GM20431 (cell line): ENCODE results near the gene PPP4R4.
"Not testable (repeated sequence)": the region's sequence is repeated elsewhere in the genome, so short reads cannot be mapped to it uniquely, and the experiment has no call there.

ENCODE experiments used
- in situ Hi-C: fragments of 300-500 bp; cut with MseI, MboI; formaldehyde crosslinking; loops from one replicate; pipeline ENCODE4 v1.15.0; 2020; ENCODE audit warnings: low sequenced_read_pairs; ENCODE audit not compliant: unreplicated experiment

The PPP4R4 gene

GRCh38 chr14:94175011-94175745 is 1.1 kb downstream of the PPP4R4 start:
- in situ Hi-C loops: no loop called here

GRCh38 chr14:94175747-94176146 is 1.6 kb downstream of the PPP4R4 start:
- in situ Hi-C loops: no loop called here

- in situ Hi-C loops: no loop called here
Observed at GRCh38 chr14:94176808-94177207, 2.7 kb downstream of the PPP4R4 start.

GRCh38 chr14:94177806-94178205 is 3.7 kb downstream of the PPP4R4 start:
- in situ Hi-C loops: no loop called here

- in situ Hi-C loops: no loop called here
Observed at GRCh38 chr14:94179244-94179643, 5.1 kb downstream of the PPP4R4 start.

- in situ Hi-C loops: no loop called here
Observed at GRCh38 chr14:94180655-94181271, 6.6 kb downstream of the PPP4R4 start.

- in situ Hi-C loops: no loop called here
Observed at GRCh38 chr14:94181835-94182234, 7.7 kb downstream of the PPP4R4 start.

- in situ Hi-C loops: no loop called here
Observed at GRCh38 chr14:94192536-94192935, 18.4 kb downstream of the PPP4R4 start.

- in situ Hi-C loops: no loop called here
Observed at GRCh38 chr14:94193776-94194175, 19.7 kb downstream of the PPP4R4 start.

- in situ Hi-C loops: no loop called here
Observed at GRCh38 chr14:94196057-94196456, 21.9 kb downstream of the PPP4R4 start.

GRCh38 chr14:94203473-94204210 is 29.5 kb downstream of the PPP4R4 start:
- in situ Hi-C loops: no loop called here

- in situ Hi-C loops: no loop called here
Observed at GRCh38 chr14:94213021-94213420, 38.9 kb downstream of the PPP4R4 start.

- in situ Hi-C loops: no loop called here
Observed at GRCh38 chr14:94213741-94214140, 39.6 kb downstream of the PPP4R4 start.

GRCh38 chr14:94217116-94217515 is 43.0 kb downstream of the PPP4R4 start:
- in situ Hi-C loops: no loop called here

GRCh38 chr14:94218198-94218886 is 44.2 kb downstream of the PPP4R4 start:
- in situ Hi-C loops: not testable (repeated sequence)

GRCh38 chr14:94224040-94224439 is 49.9 kb downstream of the PPP4R4 start:
- in situ Hi-C loops: no loop called here

- in situ Hi-C loops: no loop called here
Observed at GRCh38 chr14:94225460-94226378, 51.6 kb downstream of the PPP4R4 start.

GRCh38 chr14:94227029-94227428 is 52.9 kb downstream of the PPP4R4 start:
- in situ Hi-C loops: no loop called here

- in situ Hi-C loops: no loop called here
Observed at GRCh38 chr14:94237046-94237445, 62.9 kb downstream of the PPP4R4 start.

GRCh38 chr14:94237983-94238382 is 63.9 kb downstream of the PPP4R4 start:
- in situ Hi-C loops: no loop called here
